Measurements from ENCODE around the gene MEAK7. TPM values are rescaled to one million over a fixed set of nuclear protein-coding genes. Genes with fewer than 3 reads are reported as not detected.

Gene MEAK7
- total RNA-seq, 2 donors from 2014 or later: 30.3 to 34.9 TPM

GRCh38 chr16:84514874-84515835, 10.7 kb upstream of the MEAK7 start:
- Histone ChIP-seq H3K4me1 (ENCODE audit: control insufficient read depth, insufficient read depth, low read length) (peaks cover 3% of the 10 kb centered on the region), H3K9ac (ENCODE audit: extremely low read depth, low read length, poor library complexity, severe bottlenecking) (no peak overlapping the region), H3K36me3 (ENCODE audit: control insufficient read depth, insufficient read depth, low read length) (no peaks in the 10 kb centered on the region), H3K27ac (ENCODE audit: low read depth, low read length) (peak overlapping the region; percentile 18), H3K27me3 (ENCODE audit: control insufficient read depth, insufficient read depth, low read length, poor library complexity, severe bottlenecking) (no peaks in the 10 kb centered on the region), H3K9me3 (ENCODE audit: control insufficient read depth, low read length) (no peaks in the 10 kb centered on the region), H3K4me3 (ENCODE audit: low read length) (no peak overlapping the region)
- no peaks in the 10 kb centered on the region for H3K36me3 Mint-ChIP-seq (ENCODE audit: low read depth)
- peaks cover 5% of the 10 kb centered on the region for H3K4me1 Mint-ChIP-seq
- peak overlapping the region; percentile 79 for H3K27ac Mint-ChIP-seq
- TF ChIP-seq CTCF (conservative IDR thresholded peaks at IDR 0.05): no peak
- WGBS, 2 experiments (ENCODE audit: insufficient coverage in 1 of 2, insufficient read length in 1 of 2): 77 to 82% methylated on average over 20 to 26 of the region's 26 CpGs
- peaks cover 9% of the 10 kb centered on the region for H3K27me3 Mint-ChIP-seq (ENCODE audit: insufficient read depth)
- no peak for DNase-seq
- no peak overlapping the region for H3K4me3 Mint-ChIP-seq
- no peaks in the 10 kb centered on the region for H3K9me3 Mint-ChIP-seq

- no peak for DNase-seq
- TF ChIP-seq CTCF (conservative IDR thresholded peaks at IDR 0.05): no peak
- WGBS, 2 experiments (ENCODE audit: insufficient coverage in 1 of 2, insufficient read length in 1 of 2): 76 to 85% methylated on average over 2 to 14 of the region's 14 CpGs
- H3K4me3 ChIP-seq (ENCODE audit: low read length): no peak overlapping the region
- no peak overlapping the region for H3K9ac ChIP-seq (ENCODE audit: extremely low read depth, low read length, poor library complexity, severe bottlenecking)
- Mint-ChIP-seq H3K36me3 (ENCODE audit: low read depth) (no peaks in the 10 kb centered on the region), H3K27ac (no peak overlapping the region), H3K4me3 (no peak overlapping the region), H3K27me3 (ENCODE audit: insufficient read depth) (peaks cover 14% of the 10 kb centered on the region), H3K4me1 (peaks cover 8% of the 10 kb centered on the region), H3K9me3 (no peaks in the 10 kb centered on the region)
- no peaks in the 10 kb centered on the region for H3K27me3 ChIP-seq (ENCODE audit: control insufficient read depth, insufficient read depth, low read length, poor library complexity, severe bottlenecking)
- no peak overlapping the region for H3K27ac ChIP-seq (ENCODE audit: low read depth, low read length)
- H3K9me3 ChIP-seq (ENCODE audit: control insufficient read depth, low read length): no peaks in the 10 kb centered on the region
- H3K4me1 ChIP-seq (ENCODE audit: control insufficient read depth, insufficient read depth, low read length): peaks cover 3% of the 10 kb centered on the region
- no peaks in the 10 kb centered on the region for H3K36me3 ChIP-seq (ENCODE audit: control insufficient read depth, insufficient read depth, low read length)
Observed at GRCh38 chr16:84514295-84514873, 9.9 kb upstream of the MEAK7 start.

GRCh38 chr16:84513666-84514065, 9.2 kb upstream of the MEAK7 start:
- Mint-ChIP-seq H3K27ac (no peak overlapping the region), H3K4me1 (peaks cover 9% of the 10 kb centered on the region), H3K9me3 (no peaks in the 10 kb centered on the region), H3K36me3 (ENCODE audit: low read depth) (no peaks in the 10 kb centered on the region), H3K4me3 (no peak overlapping the region), H3K27me3 (ENCODE audit: insufficient read depth) (peaks cover 18% of the 10 kb centered on the region)
- WGBS, 2 experiments (ENCODE audit: insufficient coverage in 1 of 2, insufficient read length in 1 of 2): 86 to 87% methylated on average over 11 of the region's 11 CpGs
- H3K9me3 ChIP-seq (ENCODE audit: control insufficient read depth, low read length): no peaks in the 10 kb centered on the region
- H3K27me3 ChIP-seq (ENCODE audit: control insufficient read depth, insufficient read depth, low read length, poor library complexity, severe bottlenecking): no peaks in the 10 kb centered on the region
- no peaks in the 10 kb centered on the region for H3K36me3 ChIP-seq (ENCODE audit: control insufficient read depth, insufficient read depth, low read length)
- H3K4me3 ChIP-seq (ENCODE audit: low read length): no peak overlapping the region
- H3K9ac ChIP-seq (ENCODE audit: extremely low read depth, low read length, poor library complexity, severe bottlenecking): no peak overlapping the region
- no peak for TF ChIP-seq CTCF (conservative IDR thresholded peaks at IDR 0.05)
- peaks cover 3% of the 10 kb centered on the region for H3K4me1 ChIP-seq (ENCODE audit: control insufficient read depth, insufficient read depth, low read length)
- DNase-seq: no peak
- H3K27ac ChIP-seq (ENCODE audit: low read depth, low read length): no peak overlapping the region

All from endodermal cell (in vitro differentiated cells).